Renal pelvis (tissue), 12 donors: ENCODE measurements around the gene INSIG2. TPM values are rescaled to one million over a fixed set of nuclear protein-coding genes. Genes with fewer than 3 reads are reported as not detected.

Experiments
- DNase-seq: peaks from one replicate; pipeline ENCODE4 v3.0.0-alpha.2; 2013
- long read RNA-seq, 16 experiments: transcript quantifications; one replicate each; lab custom pipeline, GENCODE V29; 2026
- polyA plus RNA-seq, 3 donors: library from polyadenylated mRNA; unstranded; fragments of 120-200 nt; gene quantifications; one replicate each; pipeline ENCODE4 v1.2.1, GENCODE V29; 2013; ENCODE audit not compliant: insufficient read length in 3 of 3

The INSIG2 gene
- 10 to 100 TPM; 26.7 to 41.8 (median 29.7) TPM for polyA plus RNA-seq
- long read RNA-seq, donor 1, transcript INSIG2-201 (6 exons, 2,590 nt): major isoform, 12 of 15 reads
- long read RNA-seq, donor 1, partial matches to known transcripts: 0 of 15 reads
- long read RNA-seq, donor 1, other reads (novel, unspliced or antisense): 0 of 15 reads
- long read RNA-seq, donor 2, transcript INSIG2-201 (6 exons, 2,590 nt): major isoform, 11 of 24 reads
- long read RNA-seq, donor 2, partial matches to known transcripts: 8 of 24 reads
- long read RNA-seq, donor 2, other reads (novel, unspliced or antisense): 0 of 24 reads
- long read RNA-seq, donor 3, transcript INSIG2-201 (6 exons, 2,590 nt): major isoform, 7 of 10 reads
- long read RNA-seq, donor 3, partial matches to known transcripts: 0 of 10 reads
- long read RNA-seq, donor 3, other reads (novel, unspliced or antisense): 0 of 10 reads
- long read RNA-seq, donor 4, transcript INSIG2-201 (6 exons, 2,590 nt): major isoform, 7 of 12 reads
- long read RNA-seq, donor 4, partial matches to known transcripts: 0 of 12 reads
- long read RNA-seq, donor 4, other reads (novel, unspliced or antisense): 0 of 12 reads
- long read RNA-seq, donor 5, transcript INSIG2-201 (6 exons, 2,590 nt): major isoform, 8 of 9 reads
- long read RNA-seq, donor 5, partial matches to known transcripts: 0 of 9 reads
- long read RNA-seq, donor 5, other reads (novel, unspliced or antisense): 0 of 9 reads
- long read RNA-seq, donor 6, transcript INSIG2-201 (6 exons, 2,590 nt): major isoform, 12 of 19 reads
- long read RNA-seq, donor 6, partial matches to known transcripts: 5 of 19 reads
- long read RNA-seq, donor 6, other reads (novel, unspliced or antisense): 0 of 19 reads
- long read RNA-seq, donor 7, transcript INSIG2-201 (6 exons, 2,590 nt): major isoform, 12 of 13 reads
- long read RNA-seq, donor 7, partial matches to known transcripts: 0 of 13 reads
- long read RNA-seq, donor 7, other reads (novel, unspliced or antisense): 0 of 13 reads
- long read RNA-seq, donor 8, transcript INSIG2-201 (6 exons, 2,590 nt): major isoform, 5 of 16 reads
- long read RNA-seq, donor 8, partial matches to known transcripts: 10 of 16 reads
- long read RNA-seq, donor 8, other reads (novel, unspliced or antisense): 0 of 16 reads
- long read RNA-seq, donor 9, transcript INSIG2-201 (6 exons, 2,590 nt): major isoform, 16 of 18 reads
- long read RNA-seq, donor 9, partial matches to known transcripts: 0 of 18 reads
- long read RNA-seq, donor 9, other reads (novel, unspliced or antisense): 0 of 18 reads
- long read RNA-seq, donor 10, transcript INSIG2-201 (6 exons, 2,590 nt): major isoform, 5 of 10 reads
- long read RNA-seq, donor 10, partial matches to known transcripts: 0 of 10 reads
- long read RNA-seq, donor 10, other reads (novel, unspliced or antisense): 0 of 10 reads
- long read RNA-seq, donor 11, transcript INSIG2-201 (6 exons, 2,590 nt): major isoform, 7 of 8 reads
- long read RNA-seq, donor 11, partial matches to known transcripts: 0 of 8 reads
- long read RNA-seq, donor 11, other reads (novel, unspliced or antisense): 0 of 8 reads
- long read RNA-seq, donor 12, transcript INSIG2-201 (6 exons, 2,590 nt): major isoform, 23 of 37 reads
- long read RNA-seq, donor 12, partial matches to known transcripts: 10 of 37 reads
- long read RNA-seq, donor 12, other reads (novel, unspliced or antisense): 0 of 37 reads
- long read RNA-seq, donor 13, transcript INSIG2-201 (6 exons, 2,590 nt): major isoform, 7 of 9 reads
- long read RNA-seq, donor 13, partial matches to known transcripts: 0 of 9 reads
- long read RNA-seq, donor 13, other reads (novel, unspliced or antisense): 0 of 9 reads
- long read RNA-seq, donor 14: 0 reads
- long read RNA-seq, donor 15, transcript INSIG2-201 (6 exons, 2,590 nt): major isoform, 18 of 29 reads
- long read RNA-seq, donor 15, partial matches to known transcripts: 7 of 29 reads
- long read RNA-seq, donor 15, other reads (novel, unspliced or antisense): 0 of 29 reads
- long read RNA-seq, donor 16, transcript INSIG2-201 (6 exons, 2,590 nt): major isoform, 9 of 13 reads
- long read RNA-seq, donor 16, partial matches to known transcripts: 0 of 13 reads
- long read RNA-seq, donor 16, other reads (novel, unspliced or antisense): 0 of 13 reads

GRCh38 chr2:118088051-118089024 lies at the start of gene INSIG2:
Gene INSIG2, plus strand, starts transcription at chr2:118088471. Its CDS starts 8,086 bp downstream, at chr2:118096557.
- peak; percentile 95 for DNase-seq

GRCh38 chr2:118040891-118041290 lies 47.4 kb upstream of the INSIG2 start:
- no peak for DNase-seq

- no peak for DNase-seq
These were observed 44.1 kb upstream of the INSIG2 start for GRCh38 chr2:118044103-118044716.

- no peak for DNase-seq
These were observed 43.4 kb upstream of the INSIG2 start for GRCh38 chr2:118044854-118045253.

- no peak for DNase-seq
These were observed 43.0 kb upstream of the INSIG2 start for GRCh38 chr2:118045286-118045685.

GRCh38 chr2:118046634-118047210 lies 41.5 kb upstream of the INSIG2 start:
- no peak for DNase-seq

GRCh38 chr2:118047380-118047826 lies 40.9 kb upstream of the INSIG2 start:
- DNase-seq: no peak

GRCh38 chr2:118048401-118048800 lies 39.9 kb upstream of the INSIG2 start:
- DNase-seq: no peak

GRCh38 chr2:118049140-118049815 lies 39.0 kb upstream of the INSIG2 start:
- no peak for DNase-seq

- no peak for DNase-seq
These were observed 38.5 kb upstream of the INSIG2 start for GRCh38 chr2:118049816-118050140.

- DNase-seq: peak; percentile 60
These were observed 37.9 kb upstream of the INSIG2 start for GRCh38 chr2:118050386-118050785.

GRCh38 chr2:118050974-118051373 lies 37.3 kb upstream of the INSIG2 start:
- DNase-seq: no peak

GRCh38 chr2:118051826-118052358 lies 36.4 kb upstream of the INSIG2 start:
- DNase-seq: no peak

GRCh38 chr2:118052474-118052873 lies 35.8 kb upstream of the INSIG2 start:
- DNase-seq: no peak

- no peak for DNase-seq
These were observed 34.6 kb upstream of the INSIG2 start for GRCh38 chr2:118053681-118054080.

GRCh38 chr2:118054213-118055008 lies 33.9 kb upstream of the INSIG2 start:
- DNase-seq: no peak
